GM19395 (cell line): ENCODE data around the gene MTMR10.

Experiments used
- ATAC-seq: cut with Tn5 transposase; IDR thresholded peaks from one replicate; pipeline ENCODE4 v1.9.1; 2021; ENCODE audit warnings: mild to moderate bottlenecking, moderate library complexity; ENCODE audit not compliant: unreplicated experiment

MTMR10 gene, protein sequence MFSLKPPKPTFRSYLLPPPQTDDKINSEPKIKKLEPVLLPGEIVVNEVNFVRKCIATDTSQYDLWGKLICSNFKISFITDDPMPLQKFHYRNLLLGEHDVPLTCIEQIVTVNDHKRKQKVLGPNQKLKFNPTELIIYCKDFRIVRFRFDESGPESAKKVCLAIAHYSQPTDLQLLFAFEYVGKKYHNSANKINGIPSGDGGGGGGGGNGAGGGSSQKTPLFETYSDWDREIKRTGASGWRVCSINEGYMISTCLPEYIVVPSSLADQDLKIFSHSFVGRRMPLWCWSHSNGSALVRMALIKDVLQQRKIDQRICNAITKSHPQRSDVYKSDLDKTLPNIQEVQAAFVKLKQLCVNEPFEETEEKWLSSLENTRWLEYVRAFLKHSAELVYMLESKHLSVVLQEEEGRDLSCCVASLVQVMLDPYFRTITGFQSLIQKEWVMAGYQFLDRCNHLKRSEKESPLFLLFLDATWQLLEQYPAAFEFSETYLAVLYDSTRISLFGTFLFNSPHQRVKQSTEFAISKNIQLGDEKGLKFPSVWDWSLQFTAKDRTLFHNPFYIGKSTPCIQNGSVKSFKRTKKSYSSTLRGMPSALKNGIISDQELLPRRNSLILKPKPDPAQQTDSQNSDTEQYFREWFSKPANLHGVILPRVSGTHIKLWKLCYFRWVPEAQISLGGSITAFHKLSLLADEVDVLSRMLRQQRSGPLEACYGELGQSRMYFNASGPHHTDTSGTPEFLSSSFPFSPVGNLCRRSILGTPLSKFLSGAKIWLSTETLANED

DNA sequence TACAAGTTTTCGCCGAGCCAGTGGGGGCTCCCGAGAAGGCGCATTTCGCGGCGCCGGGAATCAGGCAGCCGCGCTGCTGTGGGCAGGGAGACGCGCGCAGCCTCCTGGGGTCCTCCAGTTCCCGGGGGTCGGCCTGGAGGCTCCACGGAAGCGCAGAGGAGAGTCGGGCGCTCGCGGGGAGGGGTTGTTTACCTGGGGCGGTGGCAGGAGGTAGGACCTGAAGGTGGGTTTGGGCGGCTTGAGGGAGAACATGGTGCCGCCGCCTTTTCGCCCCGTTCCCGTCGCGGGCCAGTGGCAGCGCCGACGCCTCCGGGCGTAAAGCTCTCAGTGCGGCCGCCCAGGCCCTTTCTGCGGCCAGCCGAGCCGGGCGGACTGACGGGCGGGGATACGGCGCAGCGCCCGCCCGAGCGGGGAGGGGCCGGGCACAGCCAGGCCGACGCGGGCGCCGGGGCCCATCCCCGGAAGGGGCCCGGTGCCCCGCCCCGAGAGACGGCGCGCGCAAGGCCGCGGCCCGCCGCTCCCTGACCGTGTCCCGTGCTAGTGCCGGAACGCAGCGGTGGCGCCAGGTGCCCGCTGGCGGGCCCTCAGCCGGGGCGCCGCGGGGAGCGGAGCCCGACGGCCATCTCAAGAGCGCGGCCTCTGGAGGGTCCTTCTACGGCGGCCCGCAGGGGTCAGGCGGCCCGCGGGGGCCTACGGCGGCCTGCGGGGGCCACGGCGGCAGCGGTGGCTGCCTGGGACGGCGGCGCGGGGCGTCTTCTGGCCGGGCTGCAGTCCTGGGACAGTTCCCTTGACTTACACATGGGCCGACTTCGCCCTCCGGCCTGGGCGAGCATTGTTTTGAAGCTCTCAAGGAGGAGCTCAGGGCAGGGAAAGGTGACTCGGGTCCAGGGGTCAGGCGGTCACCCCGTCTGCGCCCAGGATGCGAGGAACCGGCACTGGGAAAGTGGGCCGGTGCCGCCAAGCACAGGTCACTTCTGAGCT lies at the start of gene MTMR10:
Gene MTMR10, minus strand, starts transcription at position 374 of the 981 bp plus-strand sequence. Its CDS starts 122 bp downstream, at position 252.
- peak; percentile 81 for ATAC-seq

DNA sequence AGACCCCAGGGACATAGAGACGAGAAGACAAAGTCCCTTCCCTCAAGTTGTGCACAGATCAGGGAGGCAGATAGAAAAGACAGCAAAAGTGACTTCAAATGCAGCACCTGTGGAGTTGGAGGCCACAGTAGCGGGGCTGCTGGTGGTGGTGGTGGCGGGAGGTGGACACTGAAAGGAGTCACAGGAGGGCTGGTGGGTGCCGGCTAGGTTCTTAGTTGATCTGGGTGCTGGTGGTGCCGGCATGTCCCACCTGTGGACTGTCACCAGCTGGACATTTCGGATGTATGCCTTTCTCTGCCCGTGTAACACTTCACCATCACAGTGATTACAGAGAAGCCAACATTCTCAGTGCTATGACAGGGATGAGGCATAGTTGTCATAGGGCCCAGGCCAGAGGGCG lies 49.2 kb upstream of the MTMR10 start:
- no peak for ATAC-seq

DNA sequence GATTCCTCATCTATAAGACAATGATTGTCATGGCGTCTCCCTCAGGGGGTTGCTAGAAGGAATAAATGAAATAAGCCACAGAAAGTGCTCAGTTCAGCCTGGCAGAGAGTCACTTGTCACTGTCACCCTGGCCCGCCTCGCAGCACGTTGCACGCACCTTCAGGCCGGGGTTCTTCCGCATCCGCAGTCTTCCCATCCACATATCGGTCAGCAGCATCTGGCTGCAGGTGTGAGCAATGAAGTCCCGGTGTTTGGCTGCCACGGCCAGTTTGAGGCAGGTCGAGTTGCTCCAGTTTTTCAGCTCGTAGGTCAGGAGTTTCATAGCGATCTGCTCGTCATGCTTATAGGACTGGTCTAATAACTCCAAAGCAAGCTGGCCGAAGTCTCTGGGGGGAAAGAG lies 48.5 kb upstream of the MTMR10 start:
- no peak for ATAC-seq

DNA sequence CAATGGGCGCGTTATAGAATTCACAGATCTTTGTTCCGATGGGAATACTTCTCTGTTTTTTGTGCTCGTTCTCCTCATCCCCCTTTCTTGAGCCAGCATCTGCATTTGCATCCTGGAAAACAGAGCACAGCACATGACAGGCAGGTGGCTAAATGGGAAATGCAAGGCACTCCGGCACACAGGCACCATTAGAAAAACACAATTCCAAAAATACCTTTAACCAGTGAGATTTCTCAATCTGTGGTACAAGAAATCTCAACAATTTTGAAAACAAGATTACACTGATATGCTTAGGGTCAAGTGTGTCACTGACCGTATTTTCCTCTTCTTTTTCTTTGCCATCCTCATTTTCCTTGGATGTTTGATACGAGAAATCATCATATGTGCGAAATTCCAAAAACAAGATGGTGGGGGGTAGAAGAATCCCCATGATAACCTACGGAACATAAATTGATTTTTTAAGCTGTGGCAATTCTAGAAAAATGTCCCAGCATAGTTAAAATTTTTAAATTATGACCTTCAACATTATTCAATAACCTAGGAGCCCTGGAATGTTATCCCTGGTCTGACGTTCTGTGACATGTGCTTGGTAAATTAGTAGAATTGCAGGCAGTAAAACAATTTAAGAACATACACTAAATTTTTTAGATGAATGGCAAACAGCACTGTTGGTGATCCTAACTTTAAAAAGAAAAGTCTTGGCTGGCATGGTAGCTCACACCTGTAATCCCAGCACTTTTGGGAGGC lies 46.5 kb upstream of the MTMR10 start:
- ATAC-seq = no peak

DNA sequence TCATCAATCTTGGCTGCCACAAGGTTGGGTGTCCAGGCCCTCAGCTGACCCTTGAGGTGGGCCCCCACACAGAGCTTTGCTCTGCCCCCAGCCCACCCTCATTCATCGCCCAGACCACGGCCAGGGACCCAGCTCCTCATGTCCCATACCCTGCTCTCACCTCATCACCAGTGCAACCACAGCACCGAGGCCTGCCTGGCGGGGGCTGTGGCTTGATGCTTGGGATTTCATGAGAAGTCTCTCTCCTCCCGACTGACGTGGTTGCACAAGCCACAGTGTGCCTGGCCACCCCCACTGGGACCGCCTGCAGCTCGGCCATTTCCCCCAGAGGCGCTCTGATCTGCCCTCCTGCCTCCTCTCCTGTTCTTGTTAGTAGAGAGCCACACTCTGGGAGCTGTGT lies 45.4 kb upstream of the MTMR10 start:
- ATAC-seq = no peak

DNA sequence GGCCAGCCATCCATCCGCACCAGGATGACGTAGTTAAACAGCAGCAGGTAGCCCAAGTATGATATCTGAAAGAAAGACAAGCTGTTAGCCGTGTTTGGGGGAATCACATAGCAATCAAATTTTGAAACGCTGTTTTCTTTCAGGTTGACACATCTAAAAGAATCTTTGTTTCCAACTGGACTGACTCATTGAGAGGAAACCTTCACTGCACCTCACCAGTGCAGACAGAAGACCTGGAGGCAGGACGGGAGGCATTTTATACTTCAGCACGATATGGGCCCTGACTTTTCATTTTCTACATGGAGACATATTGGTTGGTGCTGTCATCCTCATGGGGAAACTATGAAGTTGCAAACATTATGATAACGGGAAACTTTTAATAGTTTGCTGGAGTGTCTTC lies 44.2 kb upstream of the MTMR10 start:
- no peak for ATAC-seq

DNA sequence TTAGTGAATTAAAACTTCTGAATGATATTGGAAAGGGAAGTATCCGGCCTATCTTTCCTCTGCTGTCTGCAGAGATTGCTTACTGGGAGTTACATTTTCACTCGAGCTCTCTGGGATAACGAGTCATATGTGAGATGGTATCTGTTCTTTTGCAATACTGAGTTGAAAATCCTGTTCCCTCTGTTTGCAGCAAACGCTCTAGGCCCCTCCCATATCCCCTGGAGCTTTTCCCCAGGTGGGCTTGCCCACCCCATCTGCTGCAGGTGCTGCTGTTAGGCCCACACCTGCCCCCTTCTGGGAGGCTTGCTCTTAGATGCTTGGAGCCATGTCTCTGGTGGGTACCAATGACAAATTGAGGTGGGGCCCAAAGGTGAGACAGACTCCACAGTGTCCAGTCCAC lies 42.7 kb upstream of the MTMR10 start:
- ATAC-seq = no peak

DNA sequence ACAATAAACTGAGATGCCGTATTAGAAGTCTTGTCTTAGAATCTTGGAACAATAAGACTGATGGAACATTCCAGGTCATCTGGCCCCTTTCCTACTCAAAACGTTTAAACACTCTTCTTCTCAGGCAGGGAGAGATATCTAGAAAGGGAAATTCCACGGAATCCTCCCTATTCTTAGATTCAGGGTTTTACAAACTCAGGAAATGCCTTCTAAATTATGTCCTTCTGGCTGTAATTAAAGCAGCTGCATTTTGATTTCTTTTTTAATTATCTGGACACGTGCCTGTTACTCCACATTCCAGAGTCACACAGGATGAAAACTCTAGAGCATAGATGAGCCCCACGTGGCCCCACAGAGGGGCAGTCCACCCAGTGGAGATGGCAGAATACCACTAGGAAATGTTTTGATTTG lies 41.5 kb upstream of the MTMR10 start:
- ATAC-seq = no peak

DNA sequence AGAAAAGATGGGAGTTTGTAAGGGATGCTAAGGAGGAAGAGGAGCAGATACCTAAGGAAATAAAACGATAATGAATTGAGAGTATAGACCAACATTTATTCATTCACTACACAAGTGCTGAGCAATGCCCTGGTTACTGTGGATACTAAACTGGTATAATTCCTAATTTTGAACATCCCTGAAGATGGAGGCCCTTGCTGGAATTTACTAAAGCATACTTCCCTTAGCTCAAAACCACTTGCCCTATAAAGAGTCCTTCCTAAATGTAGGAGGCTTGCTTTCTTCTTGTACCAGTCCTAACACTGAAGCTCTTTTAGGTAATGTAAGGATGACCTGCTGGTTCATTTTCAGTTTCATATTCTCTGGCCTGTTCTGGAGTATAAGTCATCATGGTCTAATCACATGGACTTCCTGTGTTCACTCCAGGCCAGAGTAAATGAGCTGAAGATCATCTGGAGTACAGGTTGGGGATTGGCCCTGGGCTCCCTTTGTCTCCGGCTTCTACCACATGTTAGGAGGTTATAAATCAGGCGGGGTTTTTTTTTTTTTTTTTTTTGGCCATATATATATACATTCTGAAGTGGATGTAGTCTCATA lies 40.1 kb upstream of the MTMR10 start:
- peak; percentile 95 for ATAC-seq

DNA sequence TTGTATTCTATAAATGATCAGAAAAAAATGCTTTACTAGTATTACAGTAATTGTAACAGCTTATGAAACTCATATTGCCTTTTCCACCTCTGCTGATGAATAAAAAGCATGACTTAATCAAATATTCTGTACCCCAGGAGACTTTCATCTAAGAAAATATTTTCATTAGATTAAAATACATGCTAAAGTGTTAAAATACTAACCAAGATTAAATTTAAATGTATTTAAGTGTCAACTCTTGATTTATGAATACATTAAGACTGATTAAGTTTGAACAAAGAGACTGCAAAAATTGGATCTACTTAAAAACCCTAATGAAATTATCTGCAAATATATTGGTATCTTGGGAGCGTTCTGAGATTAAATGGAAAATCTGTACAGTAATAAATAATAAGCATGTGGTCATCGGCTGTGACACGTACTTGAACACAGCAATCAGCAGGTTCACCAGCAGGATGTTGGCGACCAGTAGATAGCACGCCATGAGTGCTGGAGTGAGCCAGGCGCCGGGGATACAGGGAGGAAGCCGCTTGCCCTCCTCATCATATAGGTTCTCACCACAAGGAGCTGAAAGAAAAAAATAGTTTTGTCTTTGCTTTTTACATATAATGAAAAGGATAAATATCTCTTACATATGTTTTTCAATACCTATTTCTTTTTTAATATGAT lies 36.6 kb upstream of the MTMR10 start:
- ATAC-seq = no peak

DNA sequence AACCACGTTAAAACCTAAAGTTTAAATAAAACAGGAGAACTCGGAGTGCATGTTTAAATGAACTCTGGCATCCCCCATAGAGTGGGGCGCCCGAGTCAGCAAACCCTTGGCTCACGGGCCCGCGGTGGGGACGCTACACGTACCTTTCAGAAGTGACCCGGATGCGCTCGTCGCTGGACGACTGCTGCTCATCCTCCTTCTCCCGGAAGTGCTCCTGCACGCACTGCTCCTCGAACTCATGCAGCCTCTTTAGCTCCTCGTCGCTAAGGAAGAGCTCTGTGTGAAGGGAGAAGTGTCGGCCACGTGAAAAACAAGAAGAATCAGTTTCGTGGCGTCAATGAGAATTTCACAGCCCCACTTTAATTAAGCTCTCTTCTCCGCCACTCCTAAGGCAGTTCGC lies 34.6 kb upstream of the MTMR10 start:
- ATAC-seq = no peak

DNA sequence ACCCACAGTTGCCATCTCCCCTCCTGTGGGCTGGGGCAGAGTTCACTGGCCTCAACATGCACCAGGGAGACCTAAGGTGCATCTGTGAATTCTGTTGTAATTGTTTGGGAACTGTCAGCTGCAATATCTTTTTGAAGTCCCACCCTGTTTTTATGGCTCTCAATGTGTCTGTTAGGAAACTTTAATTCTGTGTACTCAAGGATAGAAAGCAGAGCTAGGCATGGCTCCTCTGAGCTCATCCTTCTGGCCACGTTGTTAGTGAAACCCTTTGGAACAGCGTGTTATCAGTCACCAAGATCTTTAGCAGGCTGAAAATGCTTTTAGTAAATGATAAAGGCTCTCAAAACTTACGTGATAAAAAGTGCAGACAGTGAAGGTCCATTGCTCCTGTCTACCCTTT lies 33.6 kb upstream of the MTMR10 start:
- ATAC-seq = no peak

DNA sequence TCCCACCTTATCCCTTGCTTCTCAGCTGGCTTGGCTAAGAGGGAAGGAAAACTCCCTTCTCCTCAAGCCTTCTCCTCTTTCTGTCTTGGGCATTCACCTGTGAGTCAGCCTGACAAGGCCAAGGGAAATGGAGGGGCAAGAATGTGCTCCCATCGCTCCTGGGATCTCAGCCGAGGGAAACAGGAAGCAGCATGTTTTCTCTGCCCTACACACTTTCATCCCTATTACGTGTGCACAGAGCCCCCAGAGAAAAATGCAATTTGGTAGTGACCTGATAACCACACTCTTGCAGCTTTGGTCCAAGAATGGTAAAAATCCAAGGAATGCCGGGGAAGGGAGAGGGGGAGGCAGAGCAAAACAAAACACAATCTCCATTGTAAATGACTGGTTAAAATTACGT lies 32.9 kb upstream of the MTMR10 start:
- ATAC-seq = no peak

DNA sequence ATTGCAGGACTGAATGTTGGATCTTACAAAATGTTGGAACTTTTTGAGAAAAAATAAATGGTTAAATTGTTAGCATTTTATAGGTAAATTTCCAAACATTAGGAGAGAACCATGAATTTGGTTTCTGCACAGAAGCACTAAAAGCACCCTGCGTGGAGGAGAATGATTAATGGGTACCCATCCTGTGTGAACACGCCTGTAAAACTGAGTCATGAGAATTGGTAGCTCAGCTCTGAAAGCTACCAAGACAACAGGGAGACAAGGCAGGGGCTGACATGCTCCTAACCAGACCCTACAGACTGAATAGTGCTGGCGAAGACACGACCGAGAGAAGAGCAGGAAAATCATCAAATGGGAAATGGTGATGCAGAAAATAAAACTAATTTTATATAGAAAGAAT lies 32.4 kb upstream of the MTMR10 start:
- ATAC-seq = no peak

DNA sequence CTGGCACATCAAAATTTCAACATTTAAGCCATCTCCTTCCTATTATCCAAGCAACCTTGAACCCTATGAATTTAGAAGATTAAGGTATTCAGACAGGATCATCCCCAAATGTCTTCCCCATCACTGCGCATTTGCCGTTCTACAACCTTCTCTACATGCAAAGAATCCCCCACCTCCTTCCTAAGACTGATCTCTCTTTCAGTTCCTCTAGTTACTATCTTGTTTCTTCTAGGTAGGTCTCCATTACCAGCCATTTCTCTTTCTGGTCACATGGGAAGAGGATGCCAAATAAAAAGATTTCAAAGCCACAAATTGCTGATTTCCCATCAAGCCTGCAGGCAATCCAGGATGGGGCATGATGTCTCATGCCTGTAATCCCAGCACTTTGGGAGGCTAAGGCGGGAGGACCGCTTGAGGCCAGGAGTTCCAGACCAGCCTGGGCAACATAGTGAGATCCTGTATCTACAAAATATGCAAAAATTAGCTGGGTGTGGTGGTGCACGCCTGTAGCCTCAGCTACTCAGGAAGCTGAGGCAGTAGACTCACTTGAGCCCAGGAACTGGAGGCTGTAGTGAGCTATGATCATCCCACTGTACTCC lies 29.7 kb upstream of the MTMR10 start:
- peak; percentile 58 for ATAC-seq

DNA sequence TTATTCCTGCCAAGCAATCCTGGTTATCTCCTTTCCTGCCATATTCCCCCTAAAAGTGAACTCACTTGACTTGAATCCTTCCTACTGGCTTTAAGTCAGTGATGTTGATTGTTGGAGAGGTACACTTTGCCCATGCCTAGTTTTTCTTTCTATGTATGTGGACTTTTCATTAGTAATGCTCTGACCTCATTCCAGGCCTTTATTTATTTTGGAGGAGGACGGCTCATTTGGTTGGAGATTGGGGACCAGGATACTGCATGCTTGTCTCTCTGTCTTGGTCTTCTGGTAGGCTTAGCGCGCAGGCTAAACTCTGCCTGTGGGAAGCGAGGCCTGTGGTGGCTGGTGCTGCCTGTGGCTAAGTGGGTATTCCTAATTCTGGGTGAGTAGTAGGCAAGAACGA lies 29.1 kb upstream of the MTMR10 start:
- ATAC-seq = no peak

DNA sequence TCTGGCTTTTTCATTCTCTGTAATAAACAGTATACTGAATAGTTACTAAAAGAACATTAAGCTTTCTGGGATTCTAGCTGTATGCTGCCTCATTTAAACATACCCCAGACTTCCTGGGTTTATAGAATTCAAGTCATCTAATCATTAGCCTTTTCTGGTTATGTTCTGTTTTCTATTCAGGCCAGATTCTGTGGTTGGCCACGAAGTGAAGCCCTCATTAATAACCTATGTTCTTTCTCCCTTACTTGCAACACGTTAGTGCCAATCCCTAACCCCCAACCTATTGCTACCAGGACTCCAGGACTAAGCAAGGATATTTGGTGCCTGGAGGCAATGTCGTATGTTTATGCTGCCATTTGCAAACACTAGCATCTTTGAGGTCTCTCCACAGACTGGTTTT lies 28.6 kb upstream of the MTMR10 start:
- no peak for ATAC-seq

DNA sequence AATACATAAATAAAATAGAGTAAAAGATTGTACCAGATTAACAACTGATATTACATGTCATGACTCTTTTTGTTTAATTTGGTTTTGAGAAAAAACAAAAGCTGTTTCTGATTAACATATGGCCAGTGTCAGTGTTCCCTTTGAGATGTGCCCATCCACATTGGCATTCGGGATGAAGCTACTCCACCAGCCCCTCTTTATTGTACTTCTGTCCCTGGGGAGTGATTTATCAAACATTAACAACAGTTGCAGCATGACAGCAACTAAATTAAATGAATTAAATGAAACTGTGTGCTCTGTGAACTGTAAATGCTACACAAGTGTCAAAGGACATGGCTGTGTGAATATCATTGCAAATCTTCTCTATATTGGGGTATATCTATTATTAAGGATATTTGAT lies 25.9 kb upstream of the MTMR10 start:
- no peak for ATAC-seq

DNA sequence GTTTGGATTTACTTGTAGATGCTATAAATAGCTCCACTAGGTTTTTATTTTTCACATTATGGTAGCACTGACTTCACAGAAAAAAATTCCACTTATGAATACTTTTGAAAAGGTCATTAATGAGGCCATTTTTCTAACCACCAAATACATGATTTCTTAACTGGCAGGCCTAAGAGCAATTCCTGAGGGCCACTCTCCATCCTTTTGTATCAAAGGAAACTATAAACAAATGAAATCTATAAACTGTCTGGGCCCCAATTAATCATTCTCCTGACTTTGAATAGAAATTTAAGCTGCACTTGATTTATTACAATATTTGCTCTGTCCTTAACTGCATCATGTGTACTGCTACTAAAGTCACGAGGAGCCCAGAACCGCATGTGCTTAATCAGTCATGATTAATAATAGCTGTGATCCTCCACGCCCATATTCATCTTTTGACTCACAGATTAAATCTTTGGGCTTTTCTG lies 25.1 kb upstream of the MTMR10 start:
- no peak for ATAC-seq
